GM12865 (cell line): Measurements from ENCODE around the gene TXNRD2.
"Not testable (repeated sequence)": the region's sequence is repeated elsewhere in the genome, so short reads cannot be mapped to it uniquely, and the experiment has no call there.

Experiments used
- DNase-seq: peaks from one replicate; pipeline ENCODE4 v3.0.0; 2010; ENCODE audit warnings: low read depth
- H3K4me3 ChIP-seq: 2 replicates; pipeline ENCODE4 v1.5.1; 2011; ENCODE audit warnings: mild to moderate bottlenecking, low read depth, low read length, control low read depth
- CTCF ChIP-seq: IDR thresholded peaks from 2 replicates; pipeline ENCODE4 v1.5.1; 2011; ENCODE audit warnings: low read length, control low read depth, low read depth, inconsistent platforms; ENCODE audit not compliant: insufficient read depth; ENCODE audit errors: missing control alignments

Gene TXNRD2

DNA sequence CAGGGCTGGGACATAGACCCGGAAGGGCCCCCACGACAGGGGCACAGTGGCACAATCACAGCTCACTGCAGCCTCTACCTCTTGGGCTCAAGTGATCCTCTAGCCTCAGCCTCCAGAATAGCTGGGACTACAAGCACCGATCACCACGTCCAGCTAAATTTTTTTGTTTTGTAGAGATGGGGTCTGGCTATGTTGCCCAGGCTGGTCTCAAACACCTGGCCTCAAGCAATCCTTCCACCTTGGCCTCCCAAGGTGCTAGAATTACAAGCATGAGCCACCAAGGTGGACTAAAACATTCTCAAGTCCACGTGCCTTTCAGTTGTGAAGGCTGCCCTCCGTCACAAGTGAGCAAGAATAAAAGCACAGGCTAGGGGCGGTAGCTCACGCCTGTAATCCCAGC is 10.1 kb downstream of the TXNRD2 start:
- no peak for DNase-seq
- no peak for TF ChIP-seq CTCF
- no peak overlapping the region for H3K4me3 ChIP-seq

DNA sequence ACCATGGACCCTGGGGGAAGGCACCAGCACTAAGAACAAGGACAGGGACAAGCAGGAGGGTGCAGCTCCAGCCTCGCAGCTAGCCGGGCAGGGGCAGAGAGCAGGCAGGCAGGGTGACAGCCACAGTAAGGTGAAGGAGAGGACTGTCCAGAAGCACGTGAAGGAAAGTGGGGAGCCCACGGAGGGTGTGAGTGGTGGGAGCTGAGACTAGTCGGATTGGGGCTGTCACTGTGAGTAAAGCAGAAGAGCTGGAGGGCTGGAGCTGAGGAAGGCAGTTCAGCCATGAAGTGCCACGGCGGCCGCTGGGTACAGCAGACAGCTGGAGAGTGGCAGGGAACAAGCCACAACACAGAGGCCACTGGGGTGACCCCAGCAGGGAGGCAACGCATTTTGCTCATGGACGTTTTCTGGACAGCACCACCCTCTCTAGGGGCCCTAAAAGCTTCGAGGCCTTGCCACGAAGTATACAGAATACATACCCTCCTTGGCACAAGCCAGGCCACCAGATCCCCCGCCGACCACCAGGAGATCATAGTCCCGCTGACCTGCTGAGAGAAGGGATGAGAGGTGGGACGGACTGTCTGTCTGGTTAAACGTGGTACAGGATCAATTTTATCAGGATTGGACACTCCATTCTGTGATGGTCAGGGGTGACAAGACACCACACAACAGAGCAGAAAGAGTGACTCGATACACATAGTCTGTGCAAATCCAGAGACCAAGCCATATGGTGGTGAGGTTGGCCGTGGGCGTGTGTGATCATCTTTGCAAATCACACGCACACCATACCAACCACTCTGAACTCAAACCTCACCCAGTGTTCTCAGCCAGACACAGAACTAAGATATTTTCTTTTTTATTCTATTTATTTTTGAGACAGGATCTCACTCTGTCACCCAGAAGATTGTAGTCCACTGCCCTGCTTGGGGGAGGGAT is 10.8 kb downstream of the TXNRD2 start:
- no peak for TF ChIP-seq CTCF
- H3K4me3 ChIP-seq = no peak overlapping the region
- DNase-seq = no peak

GRCh38 chr22:19929586-19930550 is 11.8 kb downstream of the TXNRD2 start:
- no peak overlapping the region for H3K4me3 ChIP-seq
- no peak for TF ChIP-seq CTCF
- no peak for DNase-seq

DNA sequence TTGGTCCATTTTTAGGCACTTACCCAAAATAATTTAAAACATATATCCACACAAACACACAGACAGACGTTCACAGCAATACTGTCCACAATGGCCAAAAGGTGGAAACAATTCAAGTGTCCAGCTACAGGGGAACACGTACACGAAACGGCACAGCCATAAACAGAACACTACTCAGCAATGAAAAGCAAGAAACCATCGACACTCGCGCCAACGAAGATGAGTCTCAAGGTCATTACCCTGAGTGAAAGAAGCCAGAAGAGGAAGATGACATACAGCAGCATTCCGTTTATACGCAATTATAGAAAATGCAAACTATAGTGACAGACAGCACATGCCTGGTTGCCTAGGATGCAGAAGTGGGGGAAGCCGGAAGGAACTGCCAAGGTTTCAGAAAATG is 13.4 kb downstream of the TXNRD2 start:
- H3K4me3 ChIP-seq = no peak overlapping the region
- no peak for DNase-seq
- no peak for TF ChIP-seq CTCF

DNA sequence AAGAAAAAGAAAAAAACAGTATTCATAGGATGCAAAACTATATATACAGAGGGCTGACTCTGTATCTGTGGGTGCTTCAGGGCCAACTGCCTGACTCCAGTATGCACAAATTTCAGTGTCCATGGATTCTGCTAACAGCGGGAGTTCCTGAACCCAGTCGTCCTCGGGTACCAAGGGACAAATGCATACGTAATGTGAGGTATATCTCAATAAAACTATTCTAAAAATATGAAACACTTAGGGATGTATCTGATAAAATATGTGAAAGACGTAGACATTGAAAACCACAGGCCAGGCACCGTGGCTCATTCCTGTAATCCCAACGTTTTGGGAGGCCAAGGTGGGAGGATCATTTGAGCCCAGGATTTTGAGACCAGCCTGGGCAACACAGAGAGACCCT is 13.9 kb downstream of the TXNRD2 start:
- no peak for TF ChIP-seq CTCF
- no peak for DNase-seq

DNA sequence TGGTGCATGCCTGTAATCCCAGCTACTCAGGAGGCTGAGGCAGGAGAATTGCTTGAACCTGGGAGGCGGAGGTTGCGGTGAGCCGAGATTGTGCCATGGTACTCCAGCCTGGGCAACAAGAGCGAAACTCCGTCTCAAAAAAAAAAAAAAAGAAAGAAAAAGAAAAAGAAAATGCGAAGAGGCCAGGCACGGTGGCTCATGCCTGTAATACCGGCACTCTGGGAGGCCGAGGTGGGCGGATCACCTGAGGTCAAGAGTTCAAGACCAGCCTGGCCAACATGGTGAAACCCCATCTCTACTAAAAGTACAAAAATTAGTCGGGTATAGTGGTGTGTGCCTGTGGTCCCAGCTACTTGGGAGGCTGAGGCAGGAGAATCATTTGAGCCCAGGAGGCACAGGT is 15.6 kb downstream of the TXNRD2 start:
- DNase-seq, H3K4me3 ChIP-seq: not testable (repeated sequence)

More for the DNA sequence above, 13.9 kb downstream of the TXNRD2 start:
- H3K4me3 ChIP-seq = no peak overlapping the region

GRCh38 chr22:19923914-19924513 is 17.6 kb downstream of the TXNRD2 start:
- H3K4me3 ChIP-seq = no peak overlapping the region
- TF ChIP-seq CTCF = no peak
- no peak for DNase-seq
